Stomach (tissue), 9 donors: ENCODE results near the gene LRRC61. TPM values are rescaled to one million over a fixed set of nuclear protein-coding genes. Genes with fewer than 3 reads are reported as not detected.

Experiments used
- DNase-seq, 2 donors: peaks; one replicate each; pipeline versions ENCODE4 v3.0.0 to v3.0.0-alpha.2; 2013 to 2019
- H3K27ac ChIP-seq, 5 donors: fragments of 200-600 bp in 4 of 5; sonication (generic) in 4 of 5; one replicate each; pipeline ENCODE4 v1.5.1; 2013 to 2019; ENCODE audit warnings: mild to moderate bottlenecking in 1 of 5, moderate library complexity in 1 of 5
- H3K27me3 ChIP-seq, 3 donors: fragments of 200-600 bp; sonication (generic); one replicate each; pipeline ENCODE4 v1.5.1; 2017 to 2019; ENCODE audit warnings: mixed run types in 1 of 3
- H3K36me3 ChIP-seq, 4 donors: fragments of 200-600 bp; sonication (generic); 1 replicate in 3 of 4; 2 replicates in 1 of 4; pipeline ENCODE4 v1.5.1; 2016 to 2019
- H3K4me1 ChIP-seq, 4 donors: fragments of 200-600 bp; sonication (generic); one replicate each; pipeline ENCODE4 v1.5.1; 2016 to 2019
- H3K4me3 ChIP-seq, 4 donors: fragments of 200-600 bp; sonication (generic) in 3 of 4; one replicate each; pipeline ENCODE4 v1.5.1; 2016 to 2019; ENCODE audit warnings: mild to moderate bottlenecking in 1 of 4
- H3K9me3 ChIP-seq, 4 donors: fragments of 200-600 bp; sonication (generic); one replicate each; pipeline ENCODE4 v1.5.1; 2016 to 2019
- EP300 ChIP-seq: sonication (generic); formaldehyde crosslinking; IDR thresholded peaks from one replicate; pipeline ENCODE4 v1.6.1; 2017; ENCODE audit warnings: antibody characterized with exemption
- POLR2A ChIP-seq, 4 donors: fragments of 450-650 bp; IDR thresholded peaks; one replicate each; pipeline ENCODE4 v1.6.1; 2016; ENCODE audit warnings: antibody characterized with exemption in 4 of 4, control low read depth in 2 of 4, mild to moderate bottlenecking in 1 of 4, moderate library complexity in 1 of 4
- POLR2AphosphoS5 ChIP-seq, 3 donors: sonication (generic); formaldehyde crosslinking; IDR thresholded peaks; one replicate each; pipeline ENCODE4 v1.6.1; 2016; ENCODE audit warnings: antibody characterized with exemption in 3 of 3
- WGBS, 5 donors: extraction: QIAGEN DNeasy Blood & Tissue Kit in 3 of 5; methylation state at CpG; one replicate each; pipeline versions ENCODE4 v1.1.5 to v1.1.7; 2013 to 2018; 5-methylcytosine and 5-hydroxymethylcytosine counted together
- intact Hi-C: fragments of 100-400 bp; cut with DNase I; formaldehyde crosslinking; loops from one replicate; pipeline ENCODE4 v1.15.1; 2023; ENCODE audit warnings: low total_unique reads
- polyA plus RNA-seq, 3 donors: library from polyadenylated mRNA; stranded (reverse); fragments of 200-250 nt; gene quantifications; one replicate each; pipeline ENCODE4 v1.2.3, GENCODE V29; 2013
- total RNA-seq, 5 donors: library from RNA; depleted of rRNA; stranded (reverse); fragments of >200 nt; gene quantifications; one replicate each; pipeline versions ENCODE4 v1.1.0 to v1.2.3, GENCODE V29; 2014 to 2016
- TF ChIP-seq, protein P1 (sequence below), 7 experiments: fragments of 450-650 bp in 4 of 7; fragments of 200-600 bp in 3 of 7; sonication (generic) in 3 of 7; IDR thresholded peaks; one replicate each; pipeline ENCODE4 v1.5.1; 2016 to 2019; ENCODE audit warnings: antibody characterized with exemption in 7 of 7, control low read depth in 2 of 7, mild to moderate bottlenecking in 1 of 7
- donor health status: healthy with polysubstance abuse.
- donor health status: Bipolar disorder and iron deficiency.
- donor health status: healthy.

LRRC61 gene
- total and polyA plus RNA-seq, 8 donors: 5.6 to 15.9 (median 9.6) TPM; not detected in 2

- peaks cover 0 to 40% (median 12%) of the 10 kb centered on the region in 4 donors for H3K4me1 ChIP-seq
- peak overlapping the region in 4 of 5 donors; percentile 46 to 68 (median 58) for H3K27ac ChIP-seq
- intact Hi-C loops: no loop called here
- H3K36me3 ChIP-seq: no peaks in the 10 kb centered on the region
- TF ChIP-seq, protein P1, sequence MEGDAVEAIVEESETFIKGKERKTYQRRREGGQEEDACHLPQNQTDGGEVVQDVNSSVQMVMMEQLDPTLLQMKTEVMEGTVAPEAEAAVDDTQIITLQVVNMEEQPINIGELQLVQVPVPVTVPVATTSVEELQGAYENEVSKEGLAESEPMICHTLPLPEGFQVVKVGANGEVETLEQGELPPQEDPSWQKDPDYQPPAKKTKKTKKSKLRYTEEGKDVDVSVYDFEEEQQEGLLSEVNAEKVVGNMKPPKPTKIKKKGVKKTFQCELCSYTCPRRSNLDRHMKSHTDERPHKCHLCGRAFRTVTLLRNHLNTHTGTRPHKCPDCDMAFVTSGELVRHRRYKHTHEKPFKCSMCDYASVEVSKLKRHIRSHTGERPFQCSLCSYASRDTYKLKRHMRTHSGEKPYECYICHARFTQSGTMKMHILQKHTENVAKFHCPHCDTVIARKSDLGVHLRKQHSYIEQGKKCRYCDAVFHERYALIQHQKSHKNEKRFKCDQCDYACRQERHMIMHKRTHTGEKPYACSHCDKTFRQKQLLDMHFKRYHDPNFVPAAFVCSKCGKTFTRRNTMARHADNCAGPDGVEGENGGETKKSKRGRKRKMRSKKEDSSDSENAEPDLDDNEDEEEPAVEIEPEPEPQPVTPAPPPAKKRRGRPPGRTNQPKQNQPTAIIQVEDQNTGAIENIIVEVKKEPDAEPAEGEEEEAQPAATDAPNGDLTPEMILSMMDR (IDR thresholded peaks at IDR 0.05): no peak
- TF ChIP-seq EP300: no peak
- TF ChIP-seq POLR2AphosphoS5 (IDR thresholded peaks at IDR 0.05): no peak
- TF ChIP-seq POLR2A (IDR thresholded peaks at IDR 0.05): no peak
- no peak overlapping the region for H3K4me3 ChIP-seq
- peak in 1 of 2 donors; percentile 25 for DNase-seq
- H3K9me3 ChIP-seq: no peaks in the 10 kb centered on the region
- WGBS, 5 donors: 61 to 81% (median 67%) methylated on average over 1 of the region's 1 CpG
- H3K27me3 ChIP-seq: no peaks in the 10 kb centered on the region
Observed at GRCh38 chr7:150355666-150356059, 32.5 kb downstream of the LRRC61 start.

- H3K4me1 ChIP-seq: peaks cover 0 to 40% (median 12%) of the 10 kb centered on the region in 4 donors
- H3K27me3 ChIP-seq: no peaks in the 10 kb centered on the region
- no peaks in the 10 kb centered on the region for H3K9me3 ChIP-seq
- peak in 1 of 2 donors; percentile 67 for DNase-seq
- TF ChIP-seq EP300 (no peak), POLR2AphosphoS5 (IDR thresholded peaks at IDR 0.05) (no peak)
- TF ChIP-seq, protein P1 (IDR thresholded peaks at IDR 0.05): peak in 3 of 7 experiments; percentile 50 to 61 (median 58)
- no peaks in the 10 kb centered on the region for H3K36me3 ChIP-seq
- intact Hi-C loops: no loop called here
- 31 to 44% (median 39%) methylated on average over 6 of the region's 6 CpGs for WGBS, 5 donors
- H3K4me3 ChIP-seq: no peak overlapping the region
- H3K27ac ChIP-seq: peak overlapping the region in 2 of 5 donors; percentile 46 to 68
Observed at GRCh38 chr7:150356265-150356897, 33.2 kb downstream of the LRRC61 start.

- TF ChIP-seq, protein P1 (IDR thresholded peaks at IDR 0.05): no peak
- Histone ChIP-seq H3K4me1 (peaks cover 0 to 33% (median 9%) of the 10 kb centered on the region in 4 donors), H3K9me3 (no peaks in the 10 kb centered on the region), H3K4me3 (no peak overlapping the region), H3K27me3 (no peaks in the 10 kb centered on the region), H3K27ac (peak overlapping the region in 1 of 5 donors; percentile 28), H3K36me3 (no peaks in the 10 kb centered on the region)
- intact Hi-C loops: no loop called here
- WGBS, 5 donors: 52 to 75% (median 66%) methylated on average over 9 of the region's 9 CpGs
- peak in 1 of 2 donors; percentile 61 for DNase-seq
Observed at GRCh38 chr7:150357270-150357669, 34.1 kb downstream of the LRRC61 start.

DNA sequence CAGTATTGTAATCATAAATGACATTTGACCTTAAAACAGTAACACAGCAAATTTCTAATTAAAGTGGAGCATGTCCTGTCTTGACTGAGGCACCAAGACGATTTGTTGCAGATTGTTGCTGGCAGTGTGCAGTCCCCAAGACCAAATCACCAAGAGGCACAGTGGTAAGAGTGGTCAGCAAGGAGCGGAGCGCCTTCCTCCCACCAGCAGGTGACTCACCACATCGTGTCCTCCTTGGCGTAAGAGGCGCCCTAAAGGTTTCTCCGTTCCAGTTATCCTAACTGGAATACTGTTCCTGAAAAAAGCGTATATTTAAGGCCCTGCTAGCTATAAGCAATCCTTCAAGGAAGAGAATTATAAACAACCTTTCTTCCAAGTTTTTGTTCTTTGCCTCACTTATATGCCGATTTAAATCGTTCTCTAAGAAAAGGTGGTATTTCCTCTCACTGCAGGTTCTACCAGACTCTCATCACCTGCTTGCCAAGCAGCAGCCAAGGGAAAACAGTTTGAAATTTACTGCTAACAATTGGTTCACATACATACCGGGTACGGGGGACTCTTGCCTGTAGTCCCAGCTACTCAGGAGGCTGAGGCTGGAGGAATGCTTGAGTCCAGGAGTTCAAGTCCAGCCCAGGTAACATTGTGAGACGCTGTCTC is 34.7 kb downstream of the LRRC61 start:
- TF ChIP-seq EP300: no peak
- Histone ChIP-seq H3K36me3 (no peaks in the 10 kb centered on the region), H3K9me3 (no peaks in the 10 kb centered on the region), H3K4me3 (no peak overlapping the region), H3K4me1 (peaks cover 0 to 29% (median 9%) of the 10 kb centered on the region in 4 donors), H3K27me3 (no peaks in the 10 kb centered on the region), H3K27ac (no peak overlapping the region)
- peak in 1 of 2 donors; percentile 2 for DNase-seq
- WGBS, 5 donors: 81 to 83% (median 83%) methylated on average over 13 of the region's 13 CpGs
- intact Hi-C loops: no loop called here

DNA sequence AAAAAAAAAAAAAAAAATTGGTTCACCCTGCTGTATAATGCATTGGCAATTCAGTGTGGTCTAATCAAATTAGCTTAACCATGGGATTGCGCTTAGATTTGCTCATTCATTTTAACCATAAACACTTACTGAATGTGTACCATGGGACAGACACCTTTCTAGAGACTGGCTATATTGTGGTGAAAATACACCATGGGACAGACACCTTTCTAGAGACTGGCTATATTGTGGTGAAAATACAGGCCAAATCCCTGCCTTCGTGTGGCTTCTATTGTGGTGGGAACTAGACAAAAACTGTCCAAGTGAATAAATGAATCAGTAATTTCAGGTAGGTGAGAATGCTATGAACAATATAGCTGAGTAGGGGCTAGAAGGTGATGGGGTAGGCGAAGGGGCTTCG is 35.3 kb downstream of the LRRC61 start:
- H3K27me3 ChIP-seq: no peaks in the 10 kb centered on the region
- H3K4me3 ChIP-seq: no peak overlapping the region
- no peak for DNase-seq
- whole genome bisulfite sequencing, 5 donors: 89 to 99% (median 96%) methylated on average over 4 of the region's 4 CpGs
- no peak overlapping the region for H3K27ac ChIP-seq
- peaks cover 0 to 29% (median 9%) of the 10 kb centered on the region in 4 donors for H3K4me1 ChIP-seq
- H3K9me3 ChIP-seq: no peaks in the 10 kb centered on the region
- H3K36me3 ChIP-seq: no peaks in the 10 kb centered on the region
- TF ChIP-seq, protein P1 (IDR thresholded peaks at IDR 0.05): no peak
- TF ChIP-seq POLR2AphosphoS5 (IDR thresholded peaks at IDR 0.05) (no peak), EP300 (no peak), POLR2A (IDR thresholded peaks at IDR 0.05) (no peak)
- intact Hi-C loops: no loop called here
